MM.1S (cell line): ENCODE measurements around the gene TMEM30B.

Source experiments
- EZH2 ChIP-seq: fragments of 300-600 bp; sonication (generic); optimal IDR thresholded peaks from 2 replicates; pipeline ENCODE3; 2017; ENCODE audit warnings: low read depth, mild to moderate bottlenecking, antibody characterized with exemption, low read length, mixed read lengths
- EZH2phosphoT487 ChIP-seq: fragments of 300-600 bp; sonication (generic); IDR thresholded peaks from 2 replicates; pipeline ENCODE4 v1.6.1; 2018; ENCODE audit warnings: antibody characterized with exemption, low read length
- TF ChIP-seq, protein P1 (sequence below): fragments of 300-600 bp; sonication (generic); IDR thresholded peaks from 2 replicates; pipeline ENCODE4 v1.5.1; 2016; ENCODE audit warnings: antibody characterized with exemption, low read length, mixed read lengths

DNA sequence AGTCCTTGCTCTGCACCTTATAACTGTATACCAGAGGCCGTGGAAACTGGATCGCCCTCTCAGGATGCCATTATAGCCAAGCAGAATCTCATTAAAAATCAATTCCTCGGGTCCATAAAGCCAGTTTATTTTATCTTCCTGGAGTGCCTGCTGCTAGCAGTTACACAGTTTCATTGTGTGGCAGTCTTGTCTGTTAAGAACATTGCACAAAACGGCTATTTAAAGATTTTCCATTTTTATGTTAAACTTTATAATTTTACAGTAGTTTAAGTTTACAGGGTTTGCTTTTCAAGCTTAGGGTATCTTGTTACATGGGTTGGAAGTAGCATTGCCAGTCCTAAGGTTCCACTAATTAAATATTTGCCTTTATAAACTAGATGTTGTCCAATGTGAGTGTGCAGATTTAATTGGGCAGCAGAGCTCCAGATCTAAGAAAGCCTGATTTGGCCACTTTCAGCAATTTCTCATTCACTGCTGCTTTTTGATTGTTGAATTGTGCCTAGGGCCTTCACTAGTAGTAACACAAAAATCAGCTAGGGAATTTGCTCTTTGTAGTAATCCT, 17.0 kb downstream of the TMEM30B start:
- TF ChIP-seq, protein P1, sequence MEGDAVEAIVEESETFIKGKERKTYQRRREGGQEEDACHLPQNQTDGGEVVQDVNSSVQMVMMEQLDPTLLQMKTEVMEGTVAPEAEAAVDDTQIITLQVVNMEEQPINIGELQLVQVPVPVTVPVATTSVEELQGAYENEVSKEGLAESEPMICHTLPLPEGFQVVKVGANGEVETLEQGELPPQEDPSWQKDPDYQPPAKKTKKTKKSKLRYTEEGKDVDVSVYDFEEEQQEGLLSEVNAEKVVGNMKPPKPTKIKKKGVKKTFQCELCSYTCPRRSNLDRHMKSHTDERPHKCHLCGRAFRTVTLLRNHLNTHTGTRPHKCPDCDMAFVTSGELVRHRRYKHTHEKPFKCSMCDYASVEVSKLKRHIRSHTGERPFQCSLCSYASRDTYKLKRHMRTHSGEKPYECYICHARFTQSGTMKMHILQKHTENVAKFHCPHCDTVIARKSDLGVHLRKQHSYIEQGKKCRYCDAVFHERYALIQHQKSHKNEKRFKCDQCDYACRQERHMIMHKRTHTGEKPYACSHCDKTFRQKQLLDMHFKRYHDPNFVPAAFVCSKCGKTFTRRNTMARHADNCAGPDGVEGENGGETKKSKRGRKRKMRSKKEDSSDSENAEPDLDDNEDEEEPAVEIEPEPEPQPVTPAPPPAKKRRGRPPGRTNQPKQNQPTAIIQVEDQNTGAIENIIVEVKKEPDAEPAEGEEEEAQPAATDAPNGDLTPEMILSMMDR: no peak
- no peak for TF ChIP-seq EZH2phosphoT487
- no peak for TF ChIP-seq EZH2
